GM12878 (cell line): ENCODE data around the gene GJB4. TPM values are rescaled to one million over a fixed set of nuclear protein-coding genes. Genes with fewer than 3 reads are reported as not detected.

Experiments used
- ATAC-seq: fragments of 200-7000 bp; cut with Tn5 transposase; 3 replicates; pipeline ENCODE4 v1.9.1; 2020; ENCODE audit warnings: mild to moderate bottlenecking, moderate library complexity
- BruUV-seq: library from RNA; stranded (reverse); fragments of 400-500 nt; replicated peaks from 2 replicates; lab custom pipeline; 2021; lab: Mats Ljungman, UMichigan
- CTCF ChIA-PET: fragments of 300-600 bp; sonication (Branson Sonifier 250); formaldehyde crosslinking; extraction: SDS; loops from one replicate; lab custom pipeline; 2021; ENCODE audit warnings: inconsistent platforms; lab: Yijun Ruan, JAX
- POLR2A ChIA-PET: fragments of 350-600 bp; formaldehyde crosslinking; extraction: SDS; loops from one replicate; lab custom pipeline; 2021; ENCODE audit warnings: inconsistent platforms; lab: Charles Lee
- RAD21 ChIA-PET: fragments of 300-600 bp; sonication (Branson Sonifier 250); formaldehyde crosslinking; loops from one replicate; lab custom pipeline; 2023; ENCODE audit warnings: antibody characterized with exemption; ENCODE audit not compliant: unreplicated experiment; lab: Charles Lee
- SMC1A ChIA-PET: fragments of 300-600 bp; sonication (Branson Sonifier 250); formaldehyde crosslinking; loops from one replicate; lab custom pipeline; 2023; ENCODE audit not compliant: unreplicated experiment, uncharacterized antibody; lab: Charles Lee
- DNase-seq: peaks from one replicate; pipeline ENCODE4 v3.0.0-alpha.2; 2011; ENCODE audit warnings: low read depth, low spot score
- FAIRE-seq: peaks from 3 replicates; lab custom pipeline; 2011; peaks lifted over from hg19 to GRCh38; lab: Jason Lieb, UNC
- H2AFZ ChIP-seq: 2 replicates; pipeline ENCODE4 v1.6.0; 2011; ENCODE audit warnings: low read depth, low read length, control low read depth; ENCODE audit not compliant: control insufficient read depth
- H3K27ac ChIP-seq: 2 replicates; pipeline ENCODE4 v1.5.1; 2011; ENCODE audit warnings: control low read depth; ENCODE audit not compliant: control insufficient read depth, insufficient read depth
- H3K27me3 ChIP-seq, 2 experiments: replicated peaks in 1 of 2; 2 replicates each; pipeline versions ENCODE4 v1.6.0 to v1.6.1; 2011; ENCODE audit warnings: low read length in 1 of 2; ENCODE audit not compliant: control insufficient read depth in 2 of 2, insufficient read depth in 2 of 2
- H3K36me3 ChIP-seq, 2 experiments: 2 replicates each; pipeline ENCODE4 v1.5.1; 2011; ENCODE audit warnings: low read length in 1 of 2; ENCODE audit not compliant: control insufficient read depth in 2 of 2, insufficient read depth in 2 of 2
- H3K4me1 ChIP-seq: 2 replicates; pipeline ENCODE4 v1.6.1; 2011; ENCODE audit warnings: mild to moderate bottlenecking, low read length, moderate library complexity, mixed read lengths; ENCODE audit not compliant: control insufficient read depth, insufficient read depth
- H3K4me2 ChIP-seq: 2 replicates; pipeline ENCODE4 v1.6.0; 2011; ENCODE audit warnings: control low read depth; ENCODE audit not compliant: control insufficient read depth, insufficient read depth
- H3K4me3 ChIP-seq: fragments of 200-600 bp; sonication (generic); 2 replicates; pipeline ENCODE4 v1.5.1; 2016
- H3K79me2 ChIP-seq: 2 replicates; pipeline ENCODE4 v1.6.0; 2011; ENCODE audit warnings: low read length; ENCODE audit not compliant: control insufficient read depth, insufficient read depth
- H3K9ac ChIP-seq: 2 replicates; pipeline ENCODE4 v1.8.0; 2011; ENCODE audit warnings: low read length, control low read depth, mixed read lengths; ENCODE audit not compliant: control insufficient read depth, insufficient read depth
- H3K9me3 ChIP-seq: replicated peaks from 3 replicates; pipeline ENCODE4 v1.5.1; 2011; ENCODE audit warnings: mild to moderate bottlenecking, low read length; ENCODE audit not compliant: control insufficient read depth, insufficient read depth
- H4K20me1 ChIP-seq: 2 replicates; pipeline ENCODE4 v1.6.0; 2011; ENCODE audit not compliant: control insufficient read depth, insufficient read depth
- CEBPB ChIP-seq, 2 experiments: fragments of 150-350 bp in 1 of 2; IDR thresholded peaks; 2 replicates each; pipeline ENCODE4 v1.6.1; 2012 to 2014; ENCODE audit warnings: low read depth in 2 of 2, low read length in 2 of 2, borderline replicate concordance in 1 of 2, inconsistent platforms in 1 of 2
- MEF2B ChIP-seq: fragments of 450-650 bp; IDR thresholded peaks from 2 replicates; pipeline ENCODE4 v1.6.1; 2018; ENCODE audit warnings: mild to moderate bottlenecking, moderate library complexity; ENCODE audit not compliant: partially characterized antibody, poor library complexity, severe bottlenecking
- SUZ12 ChIP-seq: fragments of 200-600 bp; sonication (generic); IDR thresholded peaks from one replicate; pipeline ENCODE4 v1.6.1; 2018; ENCODE audit warnings: antibody characterized with exemption, mild to moderate bottlenecking; ENCODE audit not compliant: unreplicated experiment
- WGBS: methylation state at CpG from one replicate; pipeline ENCODE4 v1.1.6; 2016; ENCODE audit warnings: low lambda C conversion rate; ENCODE audit not compliant: insufficient replicate concordance, insufficient coverage; ENCODE audit errors: missing lambda C conversion rate; 5-methylcytosine and 5-hydroxymethylcytosine counted together
- in situ Hi-C: fragments of 300-500 bp; cut with MboI; formaldehyde crosslinking; loops from 9 replicates; pipeline ENCODE4 v1.14.3; 2018; ENCODE audit warnings: mixed read lengths
- intact Hi-C: fragments of 100-400 bp; cut with micrococcal nuclease; formaldehyde crosslinking; loops from one replicate; pipeline ENCODE4 v1.14.2; 2022; ENCODE audit not compliant: unreplicated experiment
- polyA plus RNA-seq, 11 experiments: library from polyadenylated mRNA; depleted of rRNA in 4 of 11; unstranded in 6 of 11; stranded (reverse) in 5 of 11; fragments of >200 nt; fragmentation: Nextera tagmentation in 4 of 11; fragmentation: Illumina TruSeq in 1 of 11; extraction: Ambion mirVana in 4 of 11; extraction: Trizol in 1 of 11; gene quantifications; 1 replicate in 1 of 11; 2 replicates in 10 of 11; pipeline versions ENCODE4 v1.2.1 to v1.2.3, GENCODE V29; 2011 to 2016; ENCODE audit warnings: inconsistent platforms in 2 of 11, missing spikeins in 2 of 11, low read depth in 1 of 11
- total RNA-seq, 4 experiments: library from RNA; depleted of rRNA in 3 of 4; stranded (reverse); fragments of >200 nt in 3 of 4; fragmentation: Illumina TruSeq in 1 of 4; extraction: Trizol in 1 of 4; gene quantifications; 2 replicates each; pipeline versions ENCODE4 v1.2.1 to v1.2.3, GENCODE V29; 2013 to 2021

Gene GJB4
- total and polyA plus RNA-seq, 10 of the 15 experiments (the other 5 are each of a cell fraction or from before 2014, with no cell fraction given): not detected

DNA sequence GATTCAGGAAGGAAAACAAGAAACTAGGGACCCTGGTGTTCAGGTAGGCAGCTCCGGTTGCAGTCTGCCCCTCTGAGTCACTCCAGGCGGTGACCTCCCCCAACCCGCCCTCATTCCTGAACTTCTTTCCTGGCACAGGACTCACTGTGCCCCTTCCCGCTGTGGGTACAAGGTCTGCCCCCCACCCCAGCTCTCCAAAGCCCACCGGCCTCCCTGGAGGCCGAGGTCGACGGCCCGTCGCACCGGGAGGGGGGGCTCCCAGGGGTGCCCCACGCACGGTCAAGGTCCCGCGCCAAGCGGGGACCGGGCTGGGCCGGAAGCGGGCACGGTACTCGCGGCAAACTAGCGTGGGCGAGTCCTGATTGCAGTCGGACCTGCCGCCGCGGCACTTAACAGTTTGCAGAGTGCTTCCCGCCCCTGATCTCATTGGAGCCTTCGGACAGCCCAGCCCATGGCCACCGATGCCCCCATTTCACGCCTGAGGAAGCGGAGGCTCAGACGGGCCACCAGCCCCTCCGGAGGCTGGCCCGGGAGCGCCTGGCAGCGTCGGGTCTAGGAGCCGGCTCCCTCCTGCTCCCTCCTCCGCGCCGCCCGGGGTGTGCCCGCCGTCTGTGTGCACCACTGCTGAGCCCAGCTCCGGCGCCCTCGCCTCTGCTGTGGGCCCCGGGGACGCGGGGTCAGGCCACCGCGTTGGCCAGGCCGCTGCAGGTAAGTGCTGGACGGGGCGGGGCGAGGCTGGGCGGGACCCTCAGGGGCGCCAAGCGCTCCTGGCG is 21.7 kb downstream of the GJB4 start, which contains the start of gene GJB3:
TSS of gene GJB3 (plus strand) at position 144 of the 773 bp plus-strand sequence. CDS start 3,549 bp downstream, outside the sequence.
- TF ChIP-seq SUZ12: peak; percentile 47
- TF ChIP-seq CEBPB (IDR thresholded peaks at IDR 0.05; ENCODE audit: borderline replicate concordance in 1 of 2, low read depth in 2 of 2, low read length in 2 of 2): no peak
- TF ChIP-seq, all 136 proteins: peak for 1
- in situ Hi-C loops: no loop called here

DNA sequence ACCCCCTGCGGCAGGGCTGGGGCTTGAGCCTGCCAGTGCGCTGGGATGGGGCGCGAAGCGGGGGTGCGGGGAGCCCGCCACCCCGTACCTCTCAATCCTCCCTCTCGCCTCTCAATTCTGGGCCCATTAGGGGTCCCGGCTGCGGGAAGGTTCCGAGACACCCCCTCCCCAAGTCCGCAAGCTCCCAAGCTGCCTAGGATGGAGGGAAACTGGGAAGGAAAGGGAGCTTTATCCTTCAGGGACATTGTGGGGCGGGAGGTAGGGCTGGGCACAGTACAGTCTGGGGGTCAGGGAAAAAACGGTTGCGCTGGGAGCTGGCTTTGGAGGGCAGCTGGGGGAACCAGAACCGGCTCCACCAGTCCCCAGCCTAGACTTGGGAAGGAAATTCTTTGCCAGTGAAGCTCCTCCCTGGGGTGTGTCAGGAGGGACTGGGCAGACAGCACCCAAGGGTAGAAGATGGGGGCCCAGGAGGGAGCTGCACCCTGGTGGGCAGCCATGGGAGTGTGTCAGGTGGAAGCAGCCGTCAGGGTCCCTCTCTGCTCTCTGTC is 22.4 kb downstream of the GJB4 start:
- in situ Hi-C loops: no loop called here
- SMC1A ChIA-PET: no interaction called here
- RAD21 ChIA-PET: no interaction called here
- ATAC-seq (no peak), FAIRE-seq (no peak), DNase-seq (no peak)
- Histone ChIP-seq H3K9me3 (no peaks in the 10 kb centered on the region), H4K20me1 (no peaks in the 10 kb centered on the region), H3K79me2 (no peaks in the 10 kb centered on the region), H3K4me3 (no peak overlapping the region), H3K27me3 (peaks cover 2 to 10% of the 10 kb centered on the region in 2 experiments; a peak in 3 of 4 replicates), H2AFZ (no peak overlapping the region), H3K4me1 (no peaks in the 10 kb centered on the region), H3K4me2 (no peak overlapping the region), H3K27ac (no peak overlapping the region), H3K36me3 (no peaks in the 10 kb centered on the region), H3K9ac (no peak overlapping the region)
- POLR2A ChIA-PET: no interaction called here
- CTCF ChIA-PET: no interaction called here
- 51% methylated on average over 16 of the region's 18 CpGs for whole genome bisulfite sequencing
- TF ChIP-seq MEF2B (no peak), SUZ12 (peak; percentile 13)
- intact Hi-C loops: no loop called here
- BruUV-seq: no TSS peak

More for the DNA sequence above, 21.7 kb downstream of the GJB4 start, which contains the start of gene GJB3:
- Histone ChIP-seq H3K9me3 (no peaks in the 10 kb centered on the region), H3K36me3 (no peaks in the 10 kb centered on the region), H2AFZ (no peak within 1 kb of the TSS), H3K9ac (no peak within 1 kb of the TSS), H3K4me3 (no peak within 1 kb of the TSS), H3K79me2 (no peaks in the 10 kb centered on the region), H3K27me3 (peaks cover 2 to 10% of the 10 kb centered on the region in 2 experiments; a peak in 3 of 4 replicates), H4K20me1 (no peaks in the 10 kb centered on the region), H3K4me1 (no peaks in the 10 kb centered on the region), H3K27ac (no peak within 1 kb of the TSS), H3K4me2 (no peak within 1 kb of the TSS)
- ChIA-PET CTCF (interaction anchor here (1.2 kb wide), 1 partner anchor 71 kb away, joined by 3 read pairs; no protein-coding TSS in a partner anchor), POLR2A (no interaction called here), SMC1A (no interaction called here), RAD21 (no interaction called here)
- FAIRE-seq (no peak), DNase-seq (no peak), ATAC-seq (no peak; the same call in 1 of the 3 replicates)
- BruUV-seq: no TSS peak
- intact Hi-C loops: no loop called here
- WGBS: 19% methylated on average over 48 of the region's 62 CpGs
